B cell (primary cell): ENCODE results near the gene PPFIA1. TPM values are rescaled to one million over a fixed set of nuclear protein-coding genes. Genes with fewer than 3 reads are reported as not detected.

ENCODE experiments used
- ATAC-seq: fragments of 200-7000 bp; cut with Tn5 transposase; one replicate; pipeline ENCODE4 v1.10.0; 2021; ENCODE audit warnings: low read depth, mild to moderate bottlenecking, moderate number of reproducible peaks, moderate library complexity
- CTCF ChIA-PET: fragments of 350-600 bp; sonication (Branson Sonifier 250); formaldehyde crosslinking; loops from one replicate; lab custom pipeline; 2021; ENCODE audit warnings: antibody characterized with exemption, inconsistent platforms; lab: Charles Lee
- POLR2A ChIA-PET: fragments of 350-600 bp; sonication (Branson Sonifier 250); formaldehyde crosslinking; loops from one replicate; lab custom pipeline; 2021; ENCODE audit warnings: antibody characterized with exemption; lab: Charles Lee
- DNase-seq: peaks from one replicate; pipeline ENCODE4 v3.0.0; 2013
- H2AFZ ChIP-seq: 2 replicates; pipeline ENCODE4 v1.6.1; 2012; ENCODE audit warnings: mild to moderate bottlenecking, low read depth, low read length; ENCODE audit not compliant: insufficient read depth, poor library complexity, severe bottlenecking
- H3K27ac ChIP-seq, 2 donors: 1 replicate in 1 of 2; 2 replicates in 1 of 2; pipeline ENCODE4 v1.5.1; 2012 to 2013; ENCODE audit warnings: low read length in 2 of 2, mild to moderate bottlenecking in 2 of 2, moderate library complexity in 1 of 2
- H3K27me3 ChIP-seq, 4 experiments: fragments of 200-600 bp in 1 of 4; sonication (generic) in 1 of 4; replicated peaks in 1 of 4; 1 replicate in 2 of 4; 2 replicates in 2 of 4; pipeline versions ENCODE4 v1.6.1 to v1.7.0; 2013 to 2016; ENCODE audit warnings: low read length in 3 of 4, mild to moderate bottlenecking in 2 of 4, mixed read lengths in 1 of 4, moderate library complexity in 1 of 4; ENCODE audit not compliant: insufficient read depth in 4 of 4, control insufficient read depth in 3 of 4; ENCODE audit errors: control extremely low read depth in 1 of 4
- H3K36me3 ChIP-seq, 2 experiments: replicated peaks in 1 of 2; 1 replicate in 1 of 2; 2 replicates in 1 of 2; pipeline versions ENCODE4 v1.6.1 to v1.7.1; 2013; ENCODE audit warnings: low read length in 1 of 2; ENCODE audit not compliant: insufficient read depth in 2 of 2, control insufficient read depth in 1 of 2; ENCODE audit errors: control extremely low read depth in 1 of 2, extremely low read depth in 1 of 2
- H3K4me1 ChIP-seq, 2 donors: fragments of 200-600 bp in 1 of 2; sonication (generic) in 1 of 2; 1 replicate in 1 of 2; 2 replicates in 1 of 2; pipeline versions ENCODE4 v1.5.1 to v1.6.1; 2013 to 2017; ENCODE audit warnings: low read length in 2 of 2; ENCODE audit not compliant: control insufficient read depth in 2 of 2, insufficient read depth in 2 of 2
- H3K4me2 ChIP-seq: replicated peaks from 2 replicates; pipeline ENCODE3; 2012; ENCODE audit warnings: mild to moderate bottlenecking, low read depth, low read length; ENCODE audit not compliant: poor library complexity, severe bottlenecking
- H3K4me3 ChIP-seq, 5 experiments: fragments of 200-600 bp in 1 of 5; sonication (generic) in 1 of 5; 1 replicate in 3 of 5; 2 replicates in 2 of 5; pipeline versions ENCODE4 v1.5.1 to v1.7.0; 2011 to 2016; ENCODE audit warnings: low read length in 4 of 5, mild to moderate bottlenecking in 4 of 5, low read depth in 2 of 5, control low read depth in 1 of 5, moderate library complexity in 1 of 5; ENCODE audit not compliant: insufficient read depth in 1 of 5; ENCODE audit errors: control extremely low read depth in 1 of 5, extremely low read depth in 1 of 5
- H3K79me2 ChIP-seq: fragments of 200-600 bp; sonication (generic); one replicate; pipeline ENCODE4 v1.6.0; 2016; ENCODE audit warnings: low read length; ENCODE audit not compliant: control insufficient read depth, insufficient read depth
- H3K9ac ChIP-seq: fragments of 200-600 bp; sonication (generic); 2 replicates; pipeline ENCODE4 v1.6.1; 2017; ENCODE audit warnings: mild to moderate bottlenecking, low read length, moderate library complexity
- H3K9me3 ChIP-seq, 3 donors: one replicate each; pipeline versions ENCODE4 v1.6.1 to v1.7.1; 2013; ENCODE audit warnings: low read length in 2 of 3; ENCODE audit not compliant: control insufficient read depth in 2 of 3, insufficient read depth in 1 of 3; ENCODE audit errors: control extremely low read depth in 1 of 3
- H4K20me1 ChIP-seq: 2 replicates; pipeline ENCODE4 v1.6.0; 2012; ENCODE audit warnings: mild to moderate bottlenecking, low read length; ENCODE audit not compliant: insufficient read depth, control insufficient read depth, poor library complexity, severe bottlenecking
- H3K27ac Mint-ChIP-seq: one replicate; pipeline ENCODE4 v1.8.0; 2021; ENCODE audit warnings: mixed read lengths
- H3K27me3 Mint-ChIP-seq: one replicate; pipeline ENCODE4 v1.8.0; 2021; ENCODE audit warnings: mixed read lengths
- H3K4me1 Mint-ChIP-seq: one replicate; pipeline ENCODE4 v1.8.0; 2021; ENCODE audit warnings: mixed read lengths
- H3K4me3 Mint-ChIP-seq: one replicate; pipeline ENCODE4 v1.8.0; 2021; ENCODE audit warnings: mixed read lengths
- H3K9me3 Mint-ChIP-seq: one replicate; pipeline ENCODE4 v1.8.0; 2022; ENCODE audit warnings: mixed read lengths; ENCODE audit not compliant: insufficient read depth
- EZH2 ChIP-seq: IDR thresholded peaks from 2 replicates; pipeline ENCODE4 v1.6.1; 2012; ENCODE audit warnings: borderline replicate concordance, low read depth, mild to moderate bottlenecking, moderate library complexity, low read length; ENCODE audit not compliant: insufficient read depth, poor library complexity, severe bottlenecking
- WGBS: methylation state at CpG from one replicate; pipeline ENCODE4 v1.1.5; 2013; ENCODE audit warnings: missing lambda C conversion rate; ENCODE audit not compliant: insufficient coverage; 5-methylcytosine and 5-hydroxymethylcytosine counted together
- intact Hi-C: fragments of 100-400 bp; cut with micrococcal nuclease; formaldehyde crosslinking; loops from one replicate; pipeline ENCODE4 v1.10.0; 2022
- polyA plus RNA-seq: library from polyadenylated mRNA; depleted of rRNA; stranded (reverse); fragments of >200 nt; gene quantifications from 2 replicates; pipeline ENCODE4 v1.2.3, GENCODE V29; 2012
- total RNA-seq, 2 donors: library from RNA; stranded (reverse); fragments of 120-200 nt in 1 of 2; gene quantifications; 1 replicate in 1 of 2; 2 replicates in 1 of 2; pipeline versions ENCODE4 v1.2.3 to v1.2.4, GENCODE V29; 2013 to 2022
- TF ChIP-seq, protein P1 (sequence below): fragments of 200-600 bp; IDR thresholded peaks from one replicate; pipeline ENCODE4 v1.8.0; 2022; ENCODE audit warnings: antibody characterized with exemption, mild to moderate bottlenecking

PPFIA1 gene
- total and polyA plus RNA-seq, 2 donors (not counting 1 experiment from before 2014, with no cell fraction given): 21.8 to 70.4 TPM

- no peak overlapping the region for H3K9ac ChIP-seq
- H3K9me3 Mint-ChIP-seq: no peaks in the 10 kb centered on the region
- H3K4me3 ChIP-seq: no peak overlapping the region
- intact Hi-C loops: no loop called here
- no peaks in the 10 kb centered on the region for H3K9me3 ChIP-seq
- no peaks in the 10 kb centered on the region for H3K27me3 Mint-ChIP-seq
- H3K4me1 Mint-ChIP-seq: no peaks in the 10 kb centered on the region
- no peak for TF ChIP-seq EZH2
- TF ChIP-seq, protein P1, sequence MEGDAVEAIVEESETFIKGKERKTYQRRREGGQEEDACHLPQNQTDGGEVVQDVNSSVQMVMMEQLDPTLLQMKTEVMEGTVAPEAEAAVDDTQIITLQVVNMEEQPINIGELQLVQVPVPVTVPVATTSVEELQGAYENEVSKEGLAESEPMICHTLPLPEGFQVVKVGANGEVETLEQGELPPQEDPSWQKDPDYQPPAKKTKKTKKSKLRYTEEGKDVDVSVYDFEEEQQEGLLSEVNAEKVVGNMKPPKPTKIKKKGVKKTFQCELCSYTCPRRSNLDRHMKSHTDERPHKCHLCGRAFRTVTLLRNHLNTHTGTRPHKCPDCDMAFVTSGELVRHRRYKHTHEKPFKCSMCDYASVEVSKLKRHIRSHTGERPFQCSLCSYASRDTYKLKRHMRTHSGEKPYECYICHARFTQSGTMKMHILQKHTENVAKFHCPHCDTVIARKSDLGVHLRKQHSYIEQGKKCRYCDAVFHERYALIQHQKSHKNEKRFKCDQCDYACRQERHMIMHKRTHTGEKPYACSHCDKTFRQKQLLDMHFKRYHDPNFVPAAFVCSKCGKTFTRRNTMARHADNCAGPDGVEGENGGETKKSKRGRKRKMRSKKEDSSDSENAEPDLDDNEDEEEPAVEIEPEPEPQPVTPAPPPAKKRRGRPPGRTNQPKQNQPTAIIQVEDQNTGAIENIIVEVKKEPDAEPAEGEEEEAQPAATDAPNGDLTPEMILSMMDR: no peak
- DNase-seq (no peak), ATAC-seq (no peak)
- 100% methylated on average over 4 of the region's 7 CpGs for WGBS
- no peaks in the 10 kb centered on the region for H3K27me3 ChIP-seq
- no peak overlapping the region for H3K27ac ChIP-seq
- peaks cover 0 to 18% of the 10 kb centered on the region in 2 experiments for H3K36me3 ChIP-seq
- no peak overlapping the region for H2AFZ ChIP-seq
- H3K4me2 ChIP-seq: no peak overlapping the region
- ChIA-PET POLR2A (interaction anchor here (0.7 kb wide), 1 partner anchor 31 kb away, joined by 4 read pairs; no protein-coding TSS in a partner anchor), CTCF (no interaction called here)
- peaks cover 54% of the 10 kb centered on the region for H4K20me1 ChIP-seq
- H3K27ac Mint-ChIP-seq: no peak overlapping the region
- no peaks in the 10 kb centered on the region for H3K4me1 ChIP-seq
- no peak overlapping the region for H3K4me3 Mint-ChIP-seq
- H3K79me2 ChIP-seq: peaks cover 57% of the 10 kb centered on the region
These were observed 31.9 kb downstream of the PPFIA1 start for GRCh38 chr11:70302419-70302752.

DNA sequence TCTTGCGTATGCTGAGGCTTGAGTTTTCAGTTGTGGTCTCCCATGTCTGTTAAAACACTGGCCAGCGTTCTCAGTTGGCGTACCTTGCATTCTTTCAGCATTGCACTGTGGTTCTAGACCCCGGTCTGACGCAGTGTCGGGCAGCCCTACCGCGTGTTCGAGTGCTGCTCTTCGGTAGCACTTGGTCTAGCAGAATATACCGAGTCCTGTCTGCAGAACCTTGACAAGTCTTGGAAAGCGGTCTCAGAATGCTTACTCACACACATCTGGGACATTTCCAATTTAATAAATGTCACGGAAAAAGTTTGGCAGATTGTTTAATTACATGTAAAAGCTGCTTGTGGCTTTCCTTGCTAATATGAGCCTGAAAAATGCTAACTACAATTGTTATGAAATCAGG lies 32.6 kb downstream of the PPFIA1 start:
- ChIA-PET CTCF (no interaction called here), POLR2A (interaction anchor here (0.7 kb wide), 1 partner anchor 32 kb away, joined by 4 read pairs; no protein-coding TSS in a partner anchor)
- Mint-ChIP-seq H3K4me3 (no peak overlapping the region), H3K27ac (no peak overlapping the region), H3K27me3 (no peaks in the 10 kb centered on the region), H3K4me1 (no peaks in the 10 kb centered on the region), H3K9me3 (no peaks in the 10 kb centered on the region)
- no peak overlapping the region for H3K4me3 ChIP-seq
- DNase-seq (no peak), ATAC-seq (no peak)
- H3K36me3 ChIP-seq: peaks cover 0 to 18% of the 10 kb centered on the region in 2 experiments
- no peak for TF ChIP-seq EZH2
- TF ChIP-seq, protein P1: no peak
- no peak overlapping the region for H3K4me2 ChIP-seq
- WGBS: 82% methylated on average over 10 of the region's 13 CpGs
- H2AFZ ChIP-seq: no peak overlapping the region
- no peak overlapping the region for H3K9ac ChIP-seq
- H3K27me3 ChIP-seq: no peaks in the 10 kb centered on the region
- intact Hi-C loops: no loop called here
- H3K79me2 ChIP-seq: peaks cover 55% of the 10 kb centered on the region
- H3K27ac ChIP-seq: no peak overlapping the region
- H3K4me1 ChIP-seq: no peaks in the 10 kb centered on the region
- H4K20me1 ChIP-seq: peaks cover 47% of the 10 kb centered on the region
- H3K9me3 ChIP-seq: no peaks in the 10 kb centered on the region
